A673 (cell line): ENCODE measurements around the gene HOXA13. TPM values are rescaled to one million over a fixed set of nuclear protein-coding genes. Genes with fewer than 3 reads are reported as not detected.

Source experiments
- BruUV-seq: library from RNA; stranded (reverse); fragments of 400-500 nt; replicated peaks from 2 replicates; lab custom pipeline; 2021; lab: Mats Ljungman, UMichigan
- CTCF ChIA-PET: fragments of 300-600 bp; sonication (Branson Sonifier 250); formaldehyde crosslinking; loops from one replicate; lab custom pipeline; 2022; ENCODE audit warnings: antibody characterized with exemption; lab: Charles Lee
- POLR2A ChIA-PET: fragments of 300-600 bp; sonication (Branson Sonifier 250); formaldehyde crosslinking; loops from one replicate; lab custom pipeline; 2022; ENCODE audit warnings: antibody characterized with exemption; ENCODE audit not compliant: low non-redundant PET; lab: Charles Lee
- DNase-seq: peaks from one replicate; pipeline ENCODE4 v3.0.0-alpha.2; 2015; ENCODE audit warnings: low spot score
- H3K27ac ChIP-seq: fragments of 200-600 bp; sonication (generic); 2 replicates; pipeline ENCODE4 v1.5.1; 2016; ENCODE audit warnings: mixed run types, low read depth, mild to moderate bottlenecking, mixed read lengths, antibody characterized with exemption, low read length; ENCODE audit not compliant: poor library complexity, severe bottlenecking
- H3K27me3 ChIP-seq: fragments of 200-600 bp; sonication (generic); replicated peaks from 2 replicates; pipeline ENCODE4 v1.6.1; 2017; ENCODE audit warnings: mixed run types, low read depth, mild to moderate bottlenecking, mixed read lengths, antibody characterized with exemption, low read length; ENCODE audit not compliant: insufficient read depth, poor library complexity
- H3K36me3 ChIP-seq: fragments of 200-600 bp; sonication (generic); 2 replicates; pipeline ENCODE4 v1.6.1; 2016; ENCODE audit warnings: mixed run types, mild to moderate bottlenecking, mixed read lengths, antibody characterized with exemption, low read length; ENCODE audit not compliant: insufficient read depth, poor library complexity, severe bottlenecking
- H3K4me1 ChIP-seq: fragments of 200-600 bp; sonication (generic); 2 replicates; pipeline ENCODE4 v1.6.1; 2017; ENCODE audit warnings: mixed run types, mild to moderate bottlenecking, mixed read lengths, antibody characterized with exemption, low read length; ENCODE audit not compliant: insufficient read depth, poor library complexity, severe bottlenecking
- H3K4me3 ChIP-seq: fragments of 200-600 bp; sonication (generic); 2 replicates; pipeline ENCODE4 v1.5.1; 2016; ENCODE audit warnings: low read depth, mixed run types, mild to moderate bottlenecking, mixed read lengths, low read length; ENCODE audit not compliant: poor library complexity, severe bottlenecking
- H3K9me3 ChIP-seq: fragments of 200-600 bp; sonication (generic); 2 replicates; pipeline ENCODE4 v1.6.1; 2016; ENCODE audit warnings: mixed run types, low read depth, mild to moderate bottlenecking, mixed read lengths, antibody characterized with exemption, low read length; ENCODE audit not compliant: poor library complexity, severe bottlenecking
- CTCF ChIP-seq: fragments of 300-800, 200-600 bp; sonication (generic); conservative IDR thresholded peaks from 2 replicates; pipeline ENCODE4 v1.5.1; 2017; ENCODE audit warnings: low read depth, mild to moderate bottlenecking, antibody characterized with exemption, low read length, moderate library complexity, mixed read lengths
- EZH2 ChIP-seq: fragments of 200-600 bp; sonication (generic); IDR thresholded peaks from 2 replicates; pipeline ENCODE4 v1.6.1; 2017; ENCODE audit warnings: borderline replicate concordance, low read depth, mild to moderate bottlenecking, mixed read lengths, antibody characterized with exemption, low read length; ENCODE audit not compliant: poor library complexity, severe bottlenecking
- intact Hi-C: fragments of 100-400 bp; cut with micrococcal nuclease; formaldehyde crosslinking; loops from one replicate; pipeline ENCODE4 v1.10.0; 2022; ENCODE audit not compliant: unreplicated experiment
- total RNA-seq: library from RNA; stranded (reverse); gene quantifications from 2 replicates; pipeline ENCODE4 v1.2.3, GENCODE V29; 2021

Gene HOXA13
- total RNA-seq, 1 experiment from 2014 or later = not detected

- DNase-seq = no peak
- ChIA-PET POLR2A (no interaction called here), CTCF (no interaction called here)
- TF ChIP-seq CTCF (no peak), EZH2 (no peak)
- H3K27me3 ChIP-seq = peaks cover 94% of the 10 kb centered on the region
- H3K27ac ChIP-seq = no peak overlapping the region
- intact Hi-C loops = no loop called here
- no peaks in the 10 kb centered on the region for H3K9me3 ChIP-seq
- H3K36me3 ChIP-seq = no peaks in the 10 kb centered on the region
- BruUV-seq = no TSS peak
- H3K4me3 ChIP-seq = no peak overlapping the region
- H3K4me1 ChIP-seq = peaks cover 14% of the 10 kb centered on the region
Observed at GRCh38 chr7:27146491-27147198, 53.2 kb downstream of the HOXA13 start.

GRCh38 chr7:27145914-27146412 lies 53.9 kb downstream of the HOXA13 start:
- Histone ChIP-seq H3K9me3 (no peaks in the 10 kb centered on the region), H3K4me1 (peaks cover 14% of the 10 kb centered on the region), H3K4me3 (no peak overlapping the region), H3K36me3 (no peaks in the 10 kb centered on the region), H3K27me3 (peaks cover 94% of the 10 kb centered on the region), H3K27ac (no peak overlapping the region)
- DNase-seq = no peak
- TF ChIP-seq CTCF = no peak
- TF ChIP-seq EZH2 = no peak
- POLR2A ChIA-PET = no interaction called here
- BruUV-seq = no TSS peak
- CTCF ChIA-PET = no interaction called here
- intact Hi-C loops = no loop called here

GRCh38 chr7:27145165-27145913 lies 54.6 kb downstream of the HOXA13 start:
- Histone ChIP-seq H3K36me3 (no peaks in the 10 kb centered on the region), H3K27ac (no peak overlapping the region), H3K27me3 (peaks cover 99% of the 10 kb centered on the region), H3K4me3 (no peak overlapping the region), H3K4me1 (peaks cover 14% of the 10 kb centered on the region), H3K9me3 (no peaks in the 10 kb centered on the region)
- no TSS peak for BruUV-seq
- CTCF ChIA-PET = no interaction called here
- TF ChIP-seq CTCF (no peak), EZH2 (no peak)
- intact Hi-C loops = no loop called here
- DNase-seq = no peak
- POLR2A ChIA-PET = no interaction called here
